ENCODE data around the gene ANHX.

- no peak for TF ChIP-seq POLR2A (IDR thresholded peaks at IDR 0.05)
- TF ChIP-seq, protein P1, sequence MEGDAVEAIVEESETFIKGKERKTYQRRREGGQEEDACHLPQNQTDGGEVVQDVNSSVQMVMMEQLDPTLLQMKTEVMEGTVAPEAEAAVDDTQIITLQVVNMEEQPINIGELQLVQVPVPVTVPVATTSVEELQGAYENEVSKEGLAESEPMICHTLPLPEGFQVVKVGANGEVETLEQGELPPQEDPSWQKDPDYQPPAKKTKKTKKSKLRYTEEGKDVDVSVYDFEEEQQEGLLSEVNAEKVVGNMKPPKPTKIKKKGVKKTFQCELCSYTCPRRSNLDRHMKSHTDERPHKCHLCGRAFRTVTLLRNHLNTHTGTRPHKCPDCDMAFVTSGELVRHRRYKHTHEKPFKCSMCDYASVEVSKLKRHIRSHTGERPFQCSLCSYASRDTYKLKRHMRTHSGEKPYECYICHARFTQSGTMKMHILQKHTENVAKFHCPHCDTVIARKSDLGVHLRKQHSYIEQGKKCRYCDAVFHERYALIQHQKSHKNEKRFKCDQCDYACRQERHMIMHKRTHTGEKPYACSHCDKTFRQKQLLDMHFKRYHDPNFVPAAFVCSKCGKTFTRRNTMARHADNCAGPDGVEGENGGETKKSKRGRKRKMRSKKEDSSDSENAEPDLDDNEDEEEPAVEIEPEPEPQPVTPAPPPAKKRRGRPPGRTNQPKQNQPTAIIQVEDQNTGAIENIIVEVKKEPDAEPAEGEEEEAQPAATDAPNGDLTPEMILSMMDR (IDR thresholded peaks at IDR 0.05) = no peak
Observed at GRCh38 chr12:133202493-133203343, 33.0 kb downstream of the ANHX start.
